Lung (tissue), 12 donors: Measurements from ENCODE around the gene GNA15. TPM values are rescaled to one million over a fixed set of nuclear protein-coding genes. Genes with fewer than 3 reads are reported as not detected.

ENCODE experiments used
- ATAC-seq: fragments of 200-7000 bp; cut with Tn5 transposase; one replicate; pipeline ENCODE4 v1.9.1; 2020; ENCODE audit warnings: moderate number of reproducible peaks; ENCODE audit not compliant: insufficient read depth, low FRiP score
- DNase-seq, 3 donors: peaks; one replicate each; pipeline ENCODE4 v3.0.0-alpha.2; 2013 to 2017
- H3K27ac ChIP-seq, 2 donors: one replicate each; pipeline ENCODE4 v1.5.1; 2013; ENCODE audit warnings: mild to moderate bottlenecking in 2 of 2, moderate library complexity in 2 of 2, control low read depth in 1 of 2, inconsistent platforms in 1 of 2, low read depth in 1 of 2, low read length in 1 of 2
- H3K27me3 ChIP-seq, 3 donors: one replicate each; pipeline ENCODE4 v1.5.1; 2013; ENCODE audit warnings: low read length in 2 of 3; ENCODE audit not compliant: control insufficient read depth in 3 of 3, insufficient read depth in 3 of 3
- H3K36me3 ChIP-seq, 4 donors: one replicate each; pipeline ENCODE4 v1.5.1; 2013; ENCODE audit warnings: low read length in 4 of 4, mild to moderate bottlenecking in 1 of 4, moderate library complexity in 1 of 4; ENCODE audit not compliant: control insufficient read depth in 4 of 4, insufficient read depth in 4 of 4
- H3K4me1 ChIP-seq, 5 donors: one replicate each; pipeline ENCODE4 v1.5.1; 2013; ENCODE audit warnings: low read length in 5 of 5, mild to moderate bottlenecking in 2 of 5, moderate library complexity in 1 of 5; ENCODE audit not compliant: control insufficient read depth in 5 of 5, insufficient read depth in 5 of 5
- H3K4me3 ChIP-seq: one replicate; pipeline ENCODE4 v1.5.1; 2013; ENCODE audit warnings: mild to moderate bottlenecking, control low read depth, moderate library complexity
- H3K9ac ChIP-seq, 2 donors: one replicate each; pipeline ENCODE4 v1.5.1; 2013; ENCODE audit warnings: low read length in 2 of 2, control low read depth in 1 of 2; ENCODE audit not compliant: insufficient read depth in 1 of 2
- H3K9me3 ChIP-seq, 4 donors: one replicate each; pipeline ENCODE4 v1.5.1; 2013; ENCODE audit warnings: low read length in 3 of 4, mild to moderate bottlenecking in 1 of 4, moderate library complexity in 1 of 4; ENCODE audit not compliant: control insufficient read depth in 4 of 4, insufficient read depth in 3 of 4
- CTCF ChIP-seq: IDR thresholded peaks from 2 replicates; pipeline ENCODE4 v1.5.1; 2012; ENCODE audit warnings: mild to moderate bottlenecking; ENCODE audit errors: control extremely low read depth, extremely low read depth
- WGBS, 2 donors: extraction: QIAGEN DNeasy Blood & Tissue Kit; methylation state at CpG; one replicate each; pipeline ENCODE4 v1.1.7; 2013; 5-methylcytosine and 5-hydroxymethylcytosine counted together
- polyA plus RNA-seq, 2 donors: library from polyadenylated mRNA; stranded (reverse); fragments of 200-250 nt; gene quantifications; one replicate each; pipeline ENCODE4 v1.2.1, GENCODE V29; 2013
- total RNA-seq, 2 donors: library from RNA; depleted of rRNA in 1 of 2; stranded (reverse); fragments of >200 nt in 1 of 2; gene quantifications; one replicate each; pipeline ENCODE4 v1.2.1, GENCODE V29; 2014 to 2021
- donor health status: control.
- donor health status: control.
- donor health status: Bipolar disorder and iron deficiency.
- donor health status: healthy.
- donor health status: DM: yes; HTN: yes; CAD: no.

The GNA15 gene
- total and polyA plus RNA-seq, 4 donors, result 18.6 to 65.4 (median 28.7) TPM

GRCh38 chr19:3150739-3151329 lies 15.0 kb downstream of the GNA15 start:
- no peak for TF ChIP-seq CTCF
- 87 to 88% methylated on average over 5 of the region's 5 CpGs for WGBS, 2 donors
- peaks cover 0 to 3% (median 0%) of the 10 kb centered on the region in 5 donors for H3K4me1 ChIP-seq
- H3K9me3 ChIP-seq, result peaks cover 0 to 2% (median 0%) of the 10 kb centered on the region in 4 donors
- no peak for DNase-seq
- H3K36me3 ChIP-seq, result peaks cover 0 to 18% (median 0%) of the 10 kb centered on the region in 4 donors
- peaks cover 0 to 7% (median 0%) of the 10 kb centered on the region in 3 donors for H3K27me3 ChIP-seq
- no peak overlapping the region for H3K4me3 ChIP-seq
- H3K27ac ChIP-seq, result no peak overlapping the region
- no peak overlapping the region for H3K9ac ChIP-seq
- ATAC-seq, result no peak

GRCh38 chr19:3151563-3152418 lies 16.0 kb downstream of the GNA15 start:
- Histone ChIP-seq H3K27me3 (peaks cover 0 to 7% (median 0%) of the 10 kb centered on the region in 3 donors), H3K4me3 (no peak overlapping the region), H3K27ac (peak overlapping the region in 1 of 2 donors; percentile 2), H3K9ac (no peak overlapping the region), H3K4me1 (peaks cover 0 to 4% (median 0%) of the 10 kb centered on the region in 5 donors), H3K36me3 (peaks cover 0 to 22% (median 0%) of the 10 kb centered on the region in 4 donors), H3K9me3 (peaks cover 0 to 2% (median 0%) of the 10 kb centered on the region in 4 donors)
- WGBS, 2 donors, result 80 to 85% methylated on average over 14 of the region's 14 CpGs
- ATAC-seq, result no peak
- TF ChIP-seq CTCF, result no peak
- no peak for DNase-seq

GRCh38 chr19:3152419-3152780 lies 16.6 kb downstream of the GNA15 start:
- ATAC-seq, result no peak
- Histone ChIP-seq H3K36me3 (peaks cover 0 to 22% (median 0%) of the 10 kb centered on the region in 4 donors), H3K4me1 (peaks cover 0 to 4% (median 0%) of the 10 kb centered on the region in 5 donors), H3K27me3 (peaks cover 0 to 7% (median 0%) of the 10 kb centered on the region in 3 donors), H3K9ac (no peak overlapping the region), H3K9me3 (peaks cover 0 to 2% (median 0%) of the 10 kb centered on the region in 4 donors), H3K4me3 (no peak overlapping the region), H3K27ac (peak overlapping the region in 1 of 2 donors; percentile 2)
- no peak for DNase-seq
- 91 to 93% methylated on average over 3 of the region's 3 CpGs for WGBS, 2 donors
- no peak for TF ChIP-seq CTCF
